PFSK-1 (cell line): ENCODE measurements around the gene PLAC1.

ENCODE experiments used
- FOXP2 ChIP-seq: optimal IDR thresholded peaks from 2 replicates; pipeline ENCODE3; 2011; ENCODE audit warnings: borderline replicate concordance, control low read depth, inconsistent platforms; ENCODE audit not compliant: insufficient read depth; ENCODE audit errors: extremely low read length, extremely low read depth
- POLR2AphosphoS5 ChIP-seq: IDR thresholded peaks from 2 replicates; pipeline ENCODE4 v1.6.1; 2012; ENCODE audit warnings: low read depth, mild to moderate bottlenecking, control low read depth, low read length, moderate library complexity
- REST ChIP-seq, 2 experiments: IDR thresholded peaks; 2 replicates each; pipeline versions ENCODE4 v1.6.1 to v1.8.0; 2011 to 2012; ENCODE audit warnings: low read depth in 2 of 2, low read length in 2 of 2, control low read depth in 1 of 2, inconsistent platforms in 1 of 2, mild to moderate bottlenecking in 1 of 2, moderate library complexity in 1 of 2; ENCODE audit not compliant: insufficient read depth in 1 of 2
- SIN3A ChIP-seq: IDR thresholded peaks from 2 replicates; pipeline ENCODE4 v1.6.1; 2012; ENCODE audit warnings: mild to moderate bottlenecking, low read length, moderate library complexity, borderline replicate concordance; ENCODE audit not compliant: insufficient read depth
- TAF1 ChIP-seq: IDR thresholded peaks from 2 replicates; pipeline ENCODE4 v1.6.1; 2012; ENCODE audit warnings: low read length, control low read depth, borderline replicate concordance; ENCODE audit not compliant: insufficient read depth

PLAC1 gene

GRCh38 chrX:134599184-134599914 lies 58.9 kb downstream of the PLAC1 start:
- TF ChIP-seq REST (IDR thresholded peaks at IDR 0.05; ENCODE audit: insufficient read depth in 1 of 2, low read depth in 2 of 2, low read length in 2 of 2): no peak
- TF ChIP-seq SIN3A: no peak
- no peak for TF ChIP-seq POLR2AphosphoS5
- no peak for TF ChIP-seq FOXP2
- TF ChIP-seq TAF1: no peak

- TF ChIP-seq FOXP2 (no peak), REST (IDR thresholded peaks at IDR 0.05; ENCODE audit: insufficient read depth in 1 of 2, low read depth in 2 of 2, low read length in 2 of 2) (no peak), POLR2AphosphoS5 (no peak), SIN3A (no peak), TAF1 (no peak)
Measured at GRCh38 chrX:134592303-134592702, 66.0 kb downstream of the PLAC1 start.

GRCh38 chrX:134591502-134591901 lies 66.8 kb downstream of the PLAC1 start:
- no peak for TF ChIP-seq SIN3A
- no peak for TF ChIP-seq TAF1
- no peak for TF ChIP-seq POLR2AphosphoS5
- no peak for TF ChIP-seq FOXP2
- no peak for TF ChIP-seq REST (IDR thresholded peaks at IDR 0.05; ENCODE audit: insufficient read depth in 1 of 2, low read depth in 2 of 2, low read length in 2 of 2)

- TF ChIP-seq SIN3A (no peak), TAF1 (no peak), FOXP2 (no peak), POLR2AphosphoS5 (no peak), REST (IDR thresholded peaks at IDR 0.05; ENCODE audit: insufficient read depth in 1 of 2, low read depth in 2 of 2, low read length in 2 of 2) (no peak)
Measured at GRCh38 chrX:134588806-134589205, 69.5 kb downstream of the PLAC1 start.

- TF ChIP-seq TAF1 (no peak), POLR2AphosphoS5 (no peak), REST (IDR thresholded peaks at IDR 0.05; ENCODE audit: insufficient read depth in 1 of 2, low read depth in 2 of 2, low read length in 2 of 2) (no peak), SIN3A (no peak), FOXP2 (no peak)
Measured at GRCh38 chrX:134580907-134581306, 77.4 kb downstream of the PLAC1 start.
